ENCODE measurements around the gene OR5C1. TPM values are rescaled to one million over a fixed set of nuclear protein-coding genes. Genes with fewer than 3 reads are reported as not detected.

Gene OR5C1
- total and polyA plus RNA-seq, 2 of the 13 experiments (the other 11 are each of a cell fraction or from before 2014, with no cell fraction given) = not detected

GRCh38 chr9:122780026-122780425, 8.7 kb upstream of the OR5C1 start:
- TF ChIP-seq ZNF441 (CRISPR knock-in tag; IDR thresholded peaks at IDR 0.05; ENCODE audit: borderline replicate concordance) = no peak
- no peak for TF ChIP-seq ZNF850 (CRISPR knock-in tag; conservative IDR thresholded peaks at IDR 0.05)
- TF ChIP-seq FOSL1 (CRISPR knock-in tag; IDR thresholded peaks at IDR 0.05; ENCODE audit: borderline replicate concordance) = no peak
- TF ChIP-seq MED8 (CRISPR knock-in tag; IDR thresholded peaks at IDR 0.05; ENCODE audit: insufficient replicate concordance) = no peak
- TF ChIP-seq ZFP36L2 (CRISPR knock-in tag; IDR thresholded peaks at IDR 0.05) = no peak
- TF ChIP-seq ZNF253 (CRISPR knock-in tag; IDR thresholded peaks at IDR 0.05; ENCODE audit: borderline replicate concordance) = no peak
- TF ChIP-seq, protein P1, sequence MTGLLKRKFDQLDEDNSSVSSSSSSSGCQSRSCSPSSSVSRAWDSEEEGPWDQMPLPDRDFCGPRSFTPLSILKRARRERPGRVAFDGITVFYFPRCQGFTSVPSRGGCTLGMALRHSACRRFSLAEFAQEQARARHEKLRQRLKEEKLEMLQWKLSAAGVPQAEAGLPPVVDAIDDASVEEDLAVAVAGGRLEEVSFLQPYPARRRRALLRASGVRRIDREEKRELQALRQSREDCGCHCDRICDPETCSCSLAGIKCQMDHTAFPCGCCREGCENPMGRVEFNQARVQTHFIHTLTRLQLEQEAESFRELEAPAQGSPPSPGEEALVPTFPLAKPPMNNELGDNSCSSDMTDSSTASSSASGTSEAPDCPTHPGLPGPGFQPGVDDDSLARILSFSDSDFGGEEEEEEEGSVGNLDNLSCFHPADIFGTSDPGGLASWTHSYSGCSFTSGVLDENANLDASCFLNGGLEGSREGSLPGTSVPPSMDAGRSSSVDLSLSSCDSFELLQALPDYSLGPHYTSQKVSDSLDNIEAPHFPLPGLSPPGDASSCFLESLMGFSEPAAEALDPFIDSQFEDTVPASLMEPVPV (CRISPR knock-in tag; IDR thresholded peaks at IDR 0.05) = no peak
- TF ChIP-seq PRMT3 (CRISPR knock-in tag; IDR thresholded peaks at IDR 0.05; ENCODE audit: borderline replicate concordance, low read depth) = no peak
- no peak for TF ChIP-seq KLF11 (CRISPR knock-in tag; IDR thresholded peaks at IDR 0.05)
- TF ChIP-seq REST (IDR thresholded peaks at IDR 0.05; ENCODE audit: borderline replicate concordance in 1 of 2, low read depth in 1 of 2, low read length in 2 of 2) = no peak
- no peak for TF ChIP-seq DR1 (CRISPR knock-in tag; IDR thresholded peaks at IDR 0.05)
- no peak for TF ChIP-seq BHLHE40 (IDR thresholded peaks at IDR 0.05; ENCODE audit: low read length)
- TF ChIP-seq, protein P2, sequence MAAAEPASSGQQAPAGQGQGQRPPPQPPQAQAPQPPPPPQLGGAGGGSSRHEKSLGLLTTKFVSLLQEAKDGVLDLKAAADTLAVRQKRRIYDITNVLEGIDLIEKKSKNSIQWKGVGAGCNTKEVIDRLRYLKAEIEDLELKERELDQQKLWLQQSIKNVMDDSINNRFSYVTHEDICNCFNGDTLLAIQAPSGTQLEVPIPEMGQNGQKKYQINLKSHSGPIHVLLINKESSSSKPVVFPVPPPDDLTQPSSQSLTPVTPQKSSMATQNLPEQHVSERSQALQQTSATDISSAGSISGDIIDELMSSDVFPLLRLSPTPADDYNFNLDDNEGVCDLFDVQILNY (CRISPR knock-in tag; conservative IDR thresholded peaks at IDR 0.05) = no peak
- no peak for TF ChIP-seq TAF15 (IDR thresholded peaks at IDR 0.05; ENCODE audit: low read depth, low read length, poor library complexity, severe bottlenecking)
- TF ChIP-seq ZNF354B (CRISPR knock-in tag; IDR thresholded peaks at IDR 0.05) = no peak
- no peak for TF ChIP-seq ZNF737 (CRISPR knock-in tag; IDR thresholded peaks at IDR 0.05; ENCODE audit: borderline replicate concordance)
- no peak for TF ChIP-seq EEA1 (CRISPR knock-in tag; IDR thresholded peaks at IDR 0.05; ENCODE audit: borderline replicate concordance)
- intact Hi-C loops (cut with micrococcal nuclease; ENCODE audit: unreplicated experiment) = no loop called here
- no peak for DNase-seq (ENCODE audit: low spot score)
- FAIRE-seq = no peak
- H3K27ac ChIP-seq (ENCODE audit: extremely low read length, insufficient read depth, low read length) = no peak overlapping the region
- H3K36me3 ChIP-seq (replicated peaks in 1 of 2; ENCODE audit: control insufficient read depth in 1 of 2, insufficient read depth in 2 of 2, low read length in 2 of 2) = no peaks in the 10 kb centered on the region
- H3K4me2 ChIP-seq (ENCODE audit: low read depth, low read length) = no peak overlapping the region
- H3K4me1 ChIP-seq (ENCODE audit: insufficient read depth, low read length) = no peaks in the 10 kb centered on the region; the same call in 1 of the 2 replicates
- H3K79me2 ChIP-seq (ENCODE audit: insufficient read depth, low read length) = no peaks in the 10 kb centered on the region
- H2AFZ ChIP-seq (ENCODE audit: low read length) = no peak overlapping the region
- H3K9ac ChIP-seq (ENCODE audit: insufficient read depth, low read depth, low read length) = no peak overlapping the region
- 1% methylated on average over 4 of the region's 4 CpGs for WGBS (ENCODE audit: low lambda C conversion rate)
- ChIA-PET CTCF (ENCODE audit: low intra/inter-chr PET ratio, low total read pairs) (no interaction called here), POLR2A (no interaction called here)
- in situ Hi-C loops (cut with HindIII; ENCODE audit: extremely low pct_ligation_motif_present, low pct_unique_long_range_greater_than_20kb) = no loop called here
- no peaks in the 10 kb centered on the region for H4K20me1 ChIP-seq (ENCODE audit: insufficient read depth, low read length)
- BruUV-seq (replicated peaks) = no TSS peak
- ATAC-seq = no peak
- H3K27me3 ChIP-seq (ENCODE audit: control insufficient read depth in 1 of 2, insufficient read depth in 2 of 2, low read length in 2 of 2) = peaks cover 1 to 7% of the 10 kb centered on the region in 2 experiments; a peak in 2 of 5 replicates
- H3K4me3 ChIP-seq (replicated peaks in 1 of 3; ENCODE audit: insufficient read depth in 1 of 3, low read depth in 2 of 3, low read length in 3 of 3) = no peak overlapping the region
- no peaks in the 10 kb centered on the region for H3K9me3 ChIP-seq (ENCODE audit: low read length)
